Raji (cell line): ENCODE measurements around the gene RBM24.

Experiments used
- POLR2A ChIP-seq: IDR thresholded peaks from 2 replicates; pipeline ENCODE4 v1.6.1; 2011; ENCODE audit warnings: low read depth, low read length, control low read depth; ENCODE audit not compliant: insufficient read depth

RBM24 gene

GRCh38 chr6:17303444-17303843 lies 22.3 kb downstream of the RBM24 start:
- no peak for TF ChIP-seq POLR2A

- TF ChIP-seq POLR2A: no peak
These were observed 24.2 kb downstream of the RBM24 start for GRCh38 chr6:17305219-17306001.

- no peak for TF ChIP-seq POLR2A
These were observed 30.6 kb downstream of the RBM24 start for GRCh38 chr6:17311595-17312311.

DNA sequence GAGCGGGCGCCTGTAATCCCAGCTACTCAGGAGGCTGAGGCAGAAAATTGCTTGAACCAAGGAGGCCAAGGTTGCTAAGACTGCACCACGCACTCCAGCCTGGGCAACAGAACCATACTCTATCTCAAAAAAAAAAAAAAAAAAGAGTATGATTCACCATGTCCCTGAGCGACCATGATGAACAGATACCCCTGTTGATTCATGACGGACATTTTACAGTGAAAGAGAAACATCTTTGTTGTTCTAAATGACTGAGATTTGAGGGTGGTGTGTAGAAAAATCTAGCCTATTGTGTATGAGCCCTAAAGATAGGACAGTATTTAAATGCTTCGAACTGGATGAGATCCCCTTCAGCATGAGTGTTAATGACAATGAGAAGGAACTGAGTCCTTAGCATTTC lies 32.8 kb downstream of the RBM24 start:
- no peak for TF ChIP-seq POLR2A

DNA sequence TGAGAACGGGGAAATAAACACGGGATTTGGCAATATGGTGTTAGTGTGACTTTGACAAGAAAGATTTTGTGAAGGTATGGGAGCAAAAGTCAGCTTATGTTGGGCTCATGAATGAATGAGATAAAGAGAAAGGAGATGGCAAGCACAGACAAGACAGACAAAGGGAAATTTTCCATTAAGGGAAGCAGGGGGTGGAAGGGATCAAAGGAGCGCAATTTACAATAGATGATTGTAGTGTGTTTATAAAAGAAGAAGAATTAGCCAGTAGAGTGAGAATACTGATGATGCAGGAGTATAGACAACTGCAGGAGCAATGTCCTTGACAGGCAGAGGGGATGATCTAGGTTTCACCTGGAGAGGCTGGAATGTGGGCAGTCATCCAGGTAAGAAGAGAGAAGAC lies 34.1 kb downstream of the RBM24 start:
- no peak for TF ChIP-seq POLR2A

DNA sequence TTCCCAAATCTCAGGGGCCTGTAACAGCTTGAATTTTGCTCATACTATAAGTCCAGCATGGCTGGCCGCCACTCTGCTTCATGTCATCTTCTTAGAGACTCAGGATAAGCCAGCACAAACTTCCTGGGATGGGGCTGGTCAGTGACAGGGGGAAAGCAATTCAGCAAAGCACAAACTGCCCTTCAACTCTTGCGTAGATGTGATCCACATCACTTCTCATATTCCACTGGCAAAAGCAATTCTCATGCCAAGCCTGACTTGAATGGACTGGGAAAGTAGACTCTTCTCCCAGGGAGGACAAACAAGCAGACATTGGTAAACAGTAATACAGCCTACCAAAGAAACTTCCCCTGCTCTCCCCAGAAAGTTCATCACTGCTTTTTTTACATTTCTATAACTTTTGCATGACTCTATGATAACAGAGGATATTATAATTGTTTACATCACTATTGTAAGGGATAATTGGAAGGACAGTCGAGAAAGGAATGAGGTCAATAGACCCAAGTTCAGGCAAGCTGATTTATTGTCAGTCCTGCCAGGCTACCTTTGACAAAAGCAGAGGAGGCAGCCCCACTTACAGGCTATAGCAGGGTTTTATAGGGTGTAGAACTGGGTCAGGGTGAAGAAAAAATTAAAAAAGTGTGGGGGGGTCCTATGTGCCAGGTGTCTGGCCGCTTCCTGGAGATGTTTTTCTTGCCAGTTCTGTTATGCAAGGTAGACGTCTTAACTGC lies 37.4 kb downstream of the RBM24 start:
- no peak for TF ChIP-seq POLR2A

- TF ChIP-seq POLR2A: no peak
These were observed 50.1 kb downstream of the RBM24 start for GRCh38 chr6:17331238-17331637.

DNA sequence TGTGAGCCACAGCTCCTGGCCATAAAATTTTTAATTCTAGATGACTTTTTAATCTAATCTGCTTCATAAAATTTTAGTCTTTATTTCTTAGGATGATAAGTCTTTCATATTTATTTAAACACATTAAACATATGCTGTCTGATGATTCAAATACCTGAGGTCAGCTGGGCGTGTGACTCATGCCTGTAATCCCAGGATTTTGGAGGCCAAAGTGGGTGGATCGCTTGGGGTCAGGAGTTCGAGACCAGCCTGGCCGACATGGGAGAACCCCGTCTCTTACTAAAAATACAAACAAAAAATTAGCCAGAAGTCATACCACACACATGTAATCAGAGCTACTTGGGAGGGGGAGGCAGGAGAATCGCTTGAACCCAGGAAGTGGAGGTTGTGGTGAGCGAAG lies 53.1 kb downstream of the RBM24 start:
- no peak for TF ChIP-seq POLR2A

GRCh38 chr6:17336425-17336824 lies 55.3 kb downstream of the RBM24 start:
- no peak for TF ChIP-seq POLR2A

GRCh38 chr6:17339308-17339670 lies 58.1 kb downstream of the RBM24 start:
- no peak for TF ChIP-seq POLR2A

DNA sequence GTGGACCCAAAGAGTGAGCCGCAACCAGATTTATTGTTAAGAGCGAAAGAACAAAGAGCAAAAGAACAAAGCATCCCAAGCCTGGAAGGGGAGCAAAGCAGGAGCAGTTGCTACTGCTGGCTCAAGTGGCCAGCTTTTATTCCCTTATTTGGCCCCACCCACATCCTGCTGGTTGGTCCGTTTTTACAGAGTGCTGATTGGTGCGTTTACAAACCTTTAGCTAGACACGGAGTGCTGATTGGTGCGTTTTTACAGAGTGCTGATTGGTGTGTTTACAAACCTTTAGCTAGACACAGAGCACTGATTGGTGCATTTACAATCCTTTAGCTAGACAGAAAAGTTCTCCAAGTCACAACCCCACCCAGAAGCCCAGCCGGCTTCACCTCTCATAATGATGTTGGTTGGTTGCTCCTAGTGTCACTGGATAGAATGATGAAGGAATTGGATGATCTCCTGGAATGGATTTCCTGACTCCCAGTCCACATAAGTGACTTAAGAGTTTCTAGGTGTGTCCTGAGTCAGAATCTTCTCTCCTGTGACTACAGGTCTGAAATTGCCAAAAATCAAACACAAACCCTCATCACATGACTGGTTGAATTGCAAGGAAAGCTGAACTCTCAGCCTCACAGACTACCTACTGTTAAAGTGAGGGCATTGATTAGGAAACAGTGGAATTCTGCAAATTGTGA lies 60.1 kb downstream of the RBM24 start:
- TF ChIP-seq POLR2A: no peak

GRCh38 chr6:17341891-17342290 lies 60.7 kb downstream of the RBM24 start:
- no peak for TF ChIP-seq POLR2A

DNA sequence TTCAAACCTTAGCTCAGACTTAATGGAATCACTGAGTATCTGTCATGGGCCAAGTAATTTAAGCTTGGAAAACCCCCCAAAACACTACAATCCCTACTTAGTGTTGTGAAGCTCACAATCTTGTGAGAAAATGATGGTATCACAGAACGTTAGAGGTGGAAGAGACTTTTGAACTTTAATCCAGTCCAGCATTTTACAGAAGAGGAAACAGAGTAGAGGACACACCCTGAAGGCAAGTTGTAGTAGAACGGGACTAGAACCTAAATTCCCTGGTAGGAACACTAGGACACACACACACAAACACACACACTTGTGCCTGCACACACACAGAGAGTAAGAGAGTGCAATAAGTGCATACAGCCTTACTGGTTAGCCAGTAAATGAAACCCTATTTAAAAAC lies 62.1 kb downstream of the RBM24 start:
- TF ChIP-seq POLR2A: no peak
